ENCODE results near the gene RASSF3.

DNA sequence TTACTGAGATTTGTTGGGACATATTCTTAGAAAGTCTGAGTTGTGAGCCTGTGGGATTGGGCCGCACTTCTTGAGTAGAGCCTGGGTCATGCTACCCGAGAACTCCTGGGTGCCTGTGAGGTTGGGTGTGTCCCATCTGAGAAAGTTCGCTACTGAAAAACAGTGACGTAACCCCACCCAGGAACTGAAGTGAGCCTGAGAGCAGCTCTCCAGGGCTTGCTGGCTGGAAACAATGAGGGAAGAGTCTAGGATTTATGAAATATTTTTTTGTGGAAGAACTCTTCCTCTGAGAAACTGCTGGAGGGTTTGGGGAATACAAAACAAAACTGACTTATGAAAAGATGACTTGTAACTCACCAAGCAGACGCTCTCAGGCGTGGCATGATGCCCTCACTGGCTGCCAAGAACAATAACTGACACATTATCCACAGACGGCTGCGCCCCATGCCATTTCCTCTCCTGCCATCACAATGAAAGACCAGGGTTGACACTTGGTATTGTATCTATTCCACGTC, 69.2 kb downstream of the RASSF3 start:
- TF ChIP-seq POLR2A (IDR thresholded peaks at IDR 0.05) = no peak
- TF ChIP-seq, protein P1, sequence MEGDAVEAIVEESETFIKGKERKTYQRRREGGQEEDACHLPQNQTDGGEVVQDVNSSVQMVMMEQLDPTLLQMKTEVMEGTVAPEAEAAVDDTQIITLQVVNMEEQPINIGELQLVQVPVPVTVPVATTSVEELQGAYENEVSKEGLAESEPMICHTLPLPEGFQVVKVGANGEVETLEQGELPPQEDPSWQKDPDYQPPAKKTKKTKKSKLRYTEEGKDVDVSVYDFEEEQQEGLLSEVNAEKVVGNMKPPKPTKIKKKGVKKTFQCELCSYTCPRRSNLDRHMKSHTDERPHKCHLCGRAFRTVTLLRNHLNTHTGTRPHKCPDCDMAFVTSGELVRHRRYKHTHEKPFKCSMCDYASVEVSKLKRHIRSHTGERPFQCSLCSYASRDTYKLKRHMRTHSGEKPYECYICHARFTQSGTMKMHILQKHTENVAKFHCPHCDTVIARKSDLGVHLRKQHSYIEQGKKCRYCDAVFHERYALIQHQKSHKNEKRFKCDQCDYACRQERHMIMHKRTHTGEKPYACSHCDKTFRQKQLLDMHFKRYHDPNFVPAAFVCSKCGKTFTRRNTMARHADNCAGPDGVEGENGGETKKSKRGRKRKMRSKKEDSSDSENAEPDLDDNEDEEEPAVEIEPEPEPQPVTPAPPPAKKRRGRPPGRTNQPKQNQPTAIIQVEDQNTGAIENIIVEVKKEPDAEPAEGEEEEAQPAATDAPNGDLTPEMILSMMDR (IDR thresholded peaks at IDR 0.05) = no peak
